Upper lobe of left lung (tissue), 4 donors: ENCODE results near the gene OR2G2.

ENCODE experiments used
- POLR2AphosphoS5 ChIP-seq, 2 donors: sonication (generic); formaldehyde crosslinking; IDR thresholded peaks; one replicate each; pipeline ENCODE4 v1.5.1; 2017; ENCODE audit warnings: antibody characterized with exemption in 2 of 2
- TF ChIP-seq, protein P1 (sequence below), 6 experiments: fragments of 450-650 bp in 4 of 6; fragments of 200-600 bp in 2 of 6; sonication (generic) in 2 of 6; IDR thresholded peaks; one replicate each; pipeline ENCODE4 v1.5.1; 2016 to 2019; ENCODE audit warnings: antibody characterized with exemption in 6 of 6

- TF ChIP-seq, protein P1, sequence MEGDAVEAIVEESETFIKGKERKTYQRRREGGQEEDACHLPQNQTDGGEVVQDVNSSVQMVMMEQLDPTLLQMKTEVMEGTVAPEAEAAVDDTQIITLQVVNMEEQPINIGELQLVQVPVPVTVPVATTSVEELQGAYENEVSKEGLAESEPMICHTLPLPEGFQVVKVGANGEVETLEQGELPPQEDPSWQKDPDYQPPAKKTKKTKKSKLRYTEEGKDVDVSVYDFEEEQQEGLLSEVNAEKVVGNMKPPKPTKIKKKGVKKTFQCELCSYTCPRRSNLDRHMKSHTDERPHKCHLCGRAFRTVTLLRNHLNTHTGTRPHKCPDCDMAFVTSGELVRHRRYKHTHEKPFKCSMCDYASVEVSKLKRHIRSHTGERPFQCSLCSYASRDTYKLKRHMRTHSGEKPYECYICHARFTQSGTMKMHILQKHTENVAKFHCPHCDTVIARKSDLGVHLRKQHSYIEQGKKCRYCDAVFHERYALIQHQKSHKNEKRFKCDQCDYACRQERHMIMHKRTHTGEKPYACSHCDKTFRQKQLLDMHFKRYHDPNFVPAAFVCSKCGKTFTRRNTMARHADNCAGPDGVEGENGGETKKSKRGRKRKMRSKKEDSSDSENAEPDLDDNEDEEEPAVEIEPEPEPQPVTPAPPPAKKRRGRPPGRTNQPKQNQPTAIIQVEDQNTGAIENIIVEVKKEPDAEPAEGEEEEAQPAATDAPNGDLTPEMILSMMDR (IDR thresholded peaks at IDR 0.05): no peak
- no peak for TF ChIP-seq POLR2AphosphoS5 (IDR thresholded peaks at IDR 0.05)
Observed at GRCh38 chr1:247605286-247605685, 17.1 kb downstream of the OR2G2 start, which contains the start of gene OR2G3.
